ENCODE measurements around the gene MIER3. TPM values are rescaled to one million over a fixed set of nuclear protein-coding genes. Genes with fewer than 3 reads are reported as not detected.

The MIER3 gene
- 10 to 100 TPM; 16.5 to 17.2 TPM for total RNA-seq

GRCh38 chr5:56951946-56952691 is at the start of gene MIER3:
MIER3 (minus strand) TSS chr5:56952123; CDS start chr5:56952102, 21 bp downstream.
- CTCF ChIA-PET: no interaction called here
- POLR2A ChIA-PET: no interaction called here
- intact Hi-C loops (cut with micrococcal nuclease): loop anchor here (1.0 to 5.0 kb wide), 4 partner anchors 42 to 269 kb away; partner anchors contain the start of gene MAP3K1
- Mint-ChIP-seq H3K9me3 (no peaks in the 10 kb centered on the region), H3K4me3 (peak within 1 kb of the TSS; percentile 96), H3K27me3 (peaks cover 11% of the 10 kb centered on the region), H3K27ac (peak within 1 kb of the TSS; percentile 69), H3K4me1 (ENCODE audit: low read depth) (peaks cover 15% of the 10 kb centered on the region), H3K36me3 (peaks cover 6% of the 10 kb centered on the region)
- peak; percentile 86 for DNase-seq

DNA sequence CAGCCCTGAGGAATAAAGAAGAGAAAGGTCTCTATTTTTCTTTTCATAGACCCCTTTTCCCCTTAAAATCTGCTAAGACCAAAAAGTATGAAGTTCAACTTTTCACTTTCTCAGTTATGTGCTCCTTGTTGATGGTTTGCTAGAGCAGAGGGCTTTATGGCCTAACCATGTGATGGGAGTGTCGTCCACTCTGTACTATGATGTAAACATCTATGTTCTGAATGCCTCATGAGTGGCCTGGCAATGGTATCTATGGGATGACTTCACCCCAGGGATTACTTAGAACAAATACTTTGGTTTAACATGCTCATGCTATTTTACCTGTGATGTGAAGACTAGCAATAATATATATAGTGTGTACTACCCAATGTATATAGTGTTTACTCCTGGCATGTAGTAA is 43.7 kb upstream of the MIER3 start:
- no peaks in the 10 kb centered on the region for H3K36me3 Mint-ChIP-seq
- no peaks in the 10 kb centered on the region for H3K4me1 Mint-ChIP-seq (ENCODE audit: low read depth)
- intact Hi-C loops (cut with micrococcal nuclease): no loop called here
- CTCF ChIA-PET: interaction anchor here (0.9 to 1.3 kb wide), 5 partner anchors 8 to 224 kb away, joined by 3 to 7 read pairs (median 4); no protein-coding TSS in a partner anchor
- no peak overlapping the region for H3K4me3 Mint-ChIP-seq
- H3K9me3 Mint-ChIP-seq: no peaks in the 10 kb centered on the region
- POLR2A ChIA-PET: no interaction called here
- DNase-seq: no peak
- no peak overlapping the region for H3K27ac Mint-ChIP-seq
- H3K27me3 Mint-ChIP-seq: peaks cover 2% of the 10 kb centered on the region

DNA sequence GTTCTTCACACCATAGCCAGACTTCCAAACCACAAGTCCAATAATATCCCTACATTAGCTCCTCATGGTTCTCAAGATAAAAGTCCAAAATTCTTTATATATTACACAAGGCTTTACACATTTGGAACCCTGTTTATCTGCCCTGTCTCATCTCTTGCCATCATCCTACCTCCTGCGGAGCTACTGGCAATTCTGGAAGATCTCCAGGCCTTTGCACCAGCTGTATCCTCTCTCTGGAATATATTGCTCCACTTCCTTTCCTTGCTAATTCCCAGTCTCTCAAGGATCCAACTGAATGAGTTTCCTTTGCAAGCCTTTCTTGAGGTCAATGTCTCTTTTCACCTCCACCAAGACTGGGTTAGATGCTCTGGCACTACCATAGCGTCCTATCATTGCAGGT is 41.3 kb upstream of the MIER3 start:
- DNase-seq: no peak
- H3K4me1 Mint-ChIP-seq (ENCODE audit: low read depth): no peaks in the 10 kb centered on the region
- ChIA-PET POLR2A (no interaction called here), CTCF (no interaction called here)
- intact Hi-C loops (cut with micrococcal nuclease): no loop called here
- H3K27me3 Mint-ChIP-seq: no peaks in the 10 kb centered on the region
- H3K36me3 Mint-ChIP-seq: no peaks in the 10 kb centered on the region
- H3K9me3 Mint-ChIP-seq: no peaks in the 10 kb centered on the region
- no peak overlapping the region for H3K4me3 Mint-ChIP-seq
- no peak overlapping the region for H3K27ac Mint-ChIP-seq

DNA sequence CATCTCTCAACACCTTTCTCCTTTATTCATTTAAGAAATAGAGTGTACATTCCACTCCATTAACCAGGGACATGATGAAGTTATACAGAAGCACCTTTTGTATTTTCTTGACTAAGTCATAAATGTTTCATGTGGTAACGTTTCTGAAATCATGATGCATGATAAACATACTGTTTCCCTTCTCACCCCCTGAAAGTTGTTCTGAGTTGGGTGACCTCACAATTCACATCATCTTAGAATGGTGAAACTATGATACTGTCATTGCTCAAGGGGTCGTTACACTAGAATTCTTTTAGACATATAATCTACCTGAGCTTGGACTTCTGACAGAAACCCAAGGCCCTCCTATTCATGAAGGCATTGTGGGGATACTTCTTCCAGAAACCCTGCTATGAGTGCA is 37.8 kb upstream of the MIER3 start:
- peaks cover 4% of the 10 kb centered on the region for H3K4me1 Mint-ChIP-seq (ENCODE audit: low read depth)
- H3K27me3 Mint-ChIP-seq: no peaks in the 10 kb centered on the region
- no peaks in the 10 kb centered on the region for H3K36me3 Mint-ChIP-seq
- no peak overlapping the region for H3K27ac Mint-ChIP-seq
- intact Hi-C loops (cut with micrococcal nuclease): no loop called here
- no peak for DNase-seq
- ChIA-PET CTCF (no interaction called here), POLR2A (no interaction called here)
- no peak overlapping the region for H3K4me3 Mint-ChIP-seq
- no peaks in the 10 kb centered on the region for H3K9me3 Mint-ChIP-seq

- POLR2A ChIA-PET: no interaction called here
- CTCF ChIA-PET: no interaction called here
- DNase-seq: no peak
- Mint-ChIP-seq H3K27me3 (no peaks in the 10 kb centered on the region), H3K9me3 (no peaks in the 10 kb centered on the region), H3K27ac (no peak overlapping the region), H3K36me3 (no peaks in the 10 kb centered on the region), H3K4me1 (ENCODE audit: low read depth) (peaks cover 15% of the 10 kb centered on the region), H3K4me3 (no peak overlapping the region)
- intact Hi-C loops (cut with micrococcal nuclease): no loop called here
Observed at GRCh38 chr5:56988490-56988889, 36.6 kb upstream of the MIER3 start.

DNA sequence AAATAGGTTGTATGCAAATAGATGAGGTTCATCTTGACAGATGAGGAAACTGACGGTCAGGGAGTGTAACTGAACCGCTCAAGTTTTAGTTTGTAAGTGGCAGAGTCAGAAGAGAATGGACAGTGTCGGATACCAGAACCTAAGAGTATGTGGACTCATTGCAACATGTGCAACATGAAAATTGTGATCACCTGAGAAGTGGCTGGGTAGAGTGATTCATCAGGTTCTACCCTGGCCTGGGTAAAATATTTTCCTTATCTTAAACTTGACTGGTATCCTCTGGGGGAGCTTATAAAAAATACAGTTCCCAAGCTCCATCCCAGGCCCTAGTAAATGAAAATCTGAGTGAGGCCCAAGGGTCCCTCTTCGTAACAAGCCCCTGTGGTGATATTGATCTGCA is 35.2 kb upstream of the MIER3 start:
- Mint-ChIP-seq H3K27ac (no peak overlapping the region), H3K4me3 (no peak overlapping the region), H3K4me1 (ENCODE audit: low read depth) (peaks cover 16% of the 10 kb centered on the region), H3K27me3 (no peaks in the 10 kb centered on the region), H3K9me3 (no peaks in the 10 kb centered on the region), H3K36me3 (no peaks in the 10 kb centered on the region)
- ChIA-PET POLR2A (interaction anchor here (0.6 kb wide), 1 partner anchor 18 kb away, joined by 6 read pairs; no protein-coding TSS in a partner anchor), CTCF (interaction anchor here (0.7 to 1.2 kb wide), 3 partner anchors 9 to 474 kb away, joined by 3 to 5 read pairs (median 4); no protein-coding TSS in a partner anchor)
- DNase-seq: no peak
- intact Hi-C loops (cut with micrococcal nuclease): no loop called here

DNA sequence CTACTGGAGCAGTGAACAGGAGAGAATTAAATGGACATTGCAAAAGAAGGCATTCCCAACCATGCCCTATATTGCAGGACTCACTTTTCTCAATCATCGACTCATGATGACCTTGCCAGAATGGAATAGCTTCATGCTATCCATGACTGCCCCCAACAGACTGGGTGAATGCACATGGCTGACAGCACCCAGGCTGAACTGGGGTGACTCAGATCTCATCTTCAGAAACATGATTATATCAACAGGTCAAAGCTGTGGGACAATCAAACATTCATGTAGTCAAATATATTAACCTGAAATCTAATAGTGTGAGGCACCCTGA is 34.7 kb upstream of the MIER3 start:
- CTCF ChIA-PET: interaction anchor here (0.7 to 1.2 kb wide), 2 partner anchors 10 to 105 kb away, joined by 4 to 5 read pairs; no protein-coding TSS in a partner anchor

GRCh38 chr5:56985936-56986625 is 34.2 kb upstream of the MIER3 start:
- no peaks in the 10 kb centered on the region for H3K9me3 Mint-ChIP-seq
- no peak overlapping the region for H3K27ac Mint-ChIP-seq
- POLR2A ChIA-PET: no interaction called here

More for the DNA sequence above, 34.7 kb upstream of the MIER3 start:
- H3K36me3 Mint-ChIP-seq: no peaks in the 10 kb centered on the region
- peaks cover 16% of the 10 kb centered on the region for H3K4me1 Mint-ChIP-seq (ENCODE audit: low read depth)
- H3K27me3 Mint-ChIP-seq: no peaks in the 10 kb centered on the region
- intact Hi-C loops (cut with micrococcal nuclease): no loop called here
- no peaks in the 10 kb centered on the region for H3K9me3 Mint-ChIP-seq
- POLR2A ChIA-PET: interaction anchor here (0.6 kb wide), 1 partner anchor 19 kb away, joined by 6 read pairs; no protein-coding TSS in a partner anchor
- H3K4me3 Mint-ChIP-seq: no peak overlapping the region
- no peak overlapping the region for H3K27ac Mint-ChIP-seq
- DNase-seq: no peak

GRCh38 chr5:56984445-56984844 is 32.5 kb upstream of the MIER3 start:
- H3K27me3 Mint-ChIP-seq: no peaks in the 10 kb centered on the region
- H3K4me1 Mint-ChIP-seq (ENCODE audit: low read depth): peaks cover 16% of the 10 kb centered on the region
- DNase-seq: peak; percentile 23
- H3K27ac Mint-ChIP-seq: no peak overlapping the region
- H3K4me3 Mint-ChIP-seq: no peak overlapping the region
- POLR2A ChIA-PET: no interaction called here
- H3K36me3 Mint-ChIP-seq: no peaks in the 10 kb centered on the region
- H3K9me3 Mint-ChIP-seq: no peaks in the 10 kb centered on the region
- intact Hi-C loops (cut with micrococcal nuclease): no loop called here
- CTCF ChIA-PET: no interaction called here

More at GRCh38 chr5:56985936-56986625, 34.2 kb upstream of the MIER3 start:
- no peaks in the 10 kb centered on the region for H3K36me3 Mint-ChIP-seq
- DNase-seq: no peak
- intact Hi-C loops (cut with micrococcal nuclease): no loop called here
- no peak overlapping the region for H3K4me3 Mint-ChIP-seq
- H3K27me3 Mint-ChIP-seq: no peaks in the 10 kb centered on the region
- H3K4me1 Mint-ChIP-seq (ENCODE audit: low read depth): peaks cover 16% of the 10 kb centered on the region
- CTCF ChIA-PET: no interaction called here

DNA sequence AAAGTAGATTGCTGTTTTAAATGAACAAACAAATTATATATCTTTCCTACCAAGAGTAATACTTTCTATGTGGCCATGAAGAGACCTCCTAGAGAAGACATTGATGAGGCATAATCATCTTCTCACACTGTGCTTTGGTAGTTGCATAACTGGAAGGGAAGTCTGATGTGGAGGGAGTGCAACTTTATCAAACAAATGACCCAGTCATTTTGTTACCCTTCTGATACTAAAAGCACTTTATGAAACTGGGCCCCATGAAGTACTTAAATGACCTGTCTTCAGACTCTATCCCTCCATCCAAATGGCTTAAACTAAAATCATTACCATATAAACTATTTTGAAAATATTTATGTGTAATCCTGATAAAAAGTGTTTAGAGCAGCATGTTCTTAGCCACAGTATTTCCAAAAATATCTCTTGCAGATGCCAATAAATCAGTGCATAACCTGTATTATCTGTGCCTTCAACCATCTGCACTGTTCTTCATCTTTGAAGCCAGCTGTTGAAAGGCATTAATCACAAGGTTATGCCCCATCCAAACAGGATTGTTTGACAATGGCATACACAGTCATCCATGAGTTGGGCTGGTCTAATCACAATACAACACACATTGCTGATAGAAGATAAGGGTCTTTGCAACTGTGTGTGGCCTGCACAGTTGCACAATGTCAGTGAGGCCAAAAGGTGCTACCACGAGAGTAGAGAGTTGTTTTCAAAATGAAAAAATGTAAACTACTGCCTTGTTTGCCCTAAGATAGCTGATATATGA is 31.9 kb upstream of the MIER3 start:
- Mint-ChIP-seq H3K27me3 (no peaks in the 10 kb centered on the region), H3K4me3 (no peak overlapping the region), H3K4me1 (ENCODE audit: low read depth) (peaks cover 16% of the 10 kb centered on the region), H3K36me3 (no peaks in the 10 kb centered on the region), H3K9me3 (no peaks in the 10 kb centered on the region), H3K27ac (no peak overlapping the region)
- ChIA-PET CTCF (no interaction called here), POLR2A (no interaction called here)
- DNase-seq: no peak
- intact Hi-C loops (cut with micrococcal nuclease): no loop called here

DNA sequence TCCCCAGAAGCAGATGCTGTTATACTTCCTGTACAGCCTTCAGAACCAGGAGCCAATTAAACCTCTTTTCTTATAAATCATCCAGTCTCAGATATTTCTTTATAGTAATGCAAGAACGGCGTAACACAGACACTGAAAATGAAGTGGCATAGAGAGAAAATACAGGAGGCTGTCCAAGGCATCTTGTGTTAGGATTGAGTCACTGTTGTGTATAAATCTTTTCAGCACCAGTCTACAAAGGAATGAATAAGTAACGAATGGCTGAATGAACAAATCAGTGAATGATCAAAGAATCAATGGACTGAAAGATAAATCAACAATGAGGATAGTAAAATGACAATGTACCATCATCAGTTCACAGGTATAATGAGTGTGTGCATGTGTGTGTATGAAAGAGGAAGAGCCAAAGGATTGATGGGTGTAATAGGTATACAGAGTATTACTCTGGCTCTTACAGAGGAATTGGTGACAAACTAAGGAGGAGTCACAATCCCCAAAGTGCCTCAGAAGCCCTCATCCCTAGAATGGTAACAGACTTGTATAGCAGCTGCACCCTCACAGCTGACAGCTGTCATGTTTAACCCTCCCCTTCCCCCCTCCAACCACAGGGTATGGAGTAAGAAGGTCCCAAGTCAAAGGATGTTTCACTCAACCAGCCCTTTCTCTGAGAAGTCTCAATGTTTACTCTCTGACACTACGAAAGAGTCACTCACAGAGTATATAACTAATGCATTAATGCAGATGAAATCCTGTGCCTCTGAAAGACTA is 29.8 kb upstream of the MIER3 start:
- DNase-seq: no peak
- H3K36me3 Mint-ChIP-seq: no peaks in the 10 kb centered on the region
- H3K27ac Mint-ChIP-seq: no peak overlapping the region
- intact Hi-C loops (cut with micrococcal nuclease): no loop called here
- ChIA-PET CTCF (no interaction called here), POLR2A (no interaction called here)
- peaks cover 16% of the 10 kb centered on the region for H3K4me1 Mint-ChIP-seq (ENCODE audit: low read depth)
- H3K4me3 Mint-ChIP-seq: no peak overlapping the region
- no peaks in the 10 kb centered on the region for H3K27me3 Mint-ChIP-seq
- H3K9me3 Mint-ChIP-seq: no peaks in the 10 kb centered on the region

GRCh38 chr5:56979968-56980367 is 28.0 kb upstream of the MIER3 start:
- CTCF ChIA-PET: interaction anchor here (1.6 kb wide), 1 partner anchor 17 kb away, joined by 7 read pairs; no protein-coding TSS in a partner anchor

More at GRCh38 chr5:56979968-56980367, 28.0 kb upstream of the MIER3 start:
- intact Hi-C loops (cut with micrococcal nuclease): no loop called here
- no peaks in the 10 kb centered on the region for H3K36me3 Mint-ChIP-seq
- H3K4me3 Mint-ChIP-seq: no peak overlapping the region
- H3K4me1 Mint-ChIP-seq (ENCODE audit: low read depth): peaks cover 14% of the 10 kb centered on the region
- no peaks in the 10 kb centered on the region for H3K9me3 Mint-ChIP-seq
- no peak for DNase-seq
- H3K27ac Mint-ChIP-seq: no peak overlapping the region
- POLR2A ChIA-PET: no interaction called here
- no peaks in the 10 kb centered on the region for H3K27me3 Mint-ChIP-seq

Data from activated CD4-positive, alpha-beta memory T cell treated with anti-CD3 and anti-CD28 coated beads for 36 hours (primary cell).